ENCODE measurements around the gene PHPT1. TPM values are rescaled to one million over a fixed set of nuclear protein-coding genes. Genes with fewer than 3 reads are reported as not detected.
A peak's percentile ranks its signal among the peaks of the same experiment; 100 is the strongest.
"Not testable (repeated sequence)": the region's sequence is repeated elsewhere in the genome, so short reads cannot be mapped to it uniquely, and the experiment has no call there.

PHPT1 gene
- total RNA-seq, 1 donor from 2014 or later, result 142 TPM

- DNase-seq (ENCODE audit: extremely low spot score, unreplicated experiment), result peak; percentile 93
- Mint-ChIP-seq H3K27ac (ENCODE audit: unreplicated experiment) (peak within 1 kb of the TSS; percentile 81), H3K4me1 (ENCODE audit: unreplicated experiment) (peaks cover 44% of the 10 kb centered on the region), H3K4me3 (ENCODE audit: unreplicated experiment) (peak within 1 kb of the TSS; percentile 76)
- H3K36me3 Mint-ChIP-seq (ENCODE audit: unreplicated experiment); H3K27me3 Mint-ChIP-seq (ENCODE audit: unreplicated experiment); H3K9me3 Mint-ChIP-seq (ENCODE audit: unreplicated experiment): not testable (repeated sequence)
- TF ChIP-seq, protein P1, sequence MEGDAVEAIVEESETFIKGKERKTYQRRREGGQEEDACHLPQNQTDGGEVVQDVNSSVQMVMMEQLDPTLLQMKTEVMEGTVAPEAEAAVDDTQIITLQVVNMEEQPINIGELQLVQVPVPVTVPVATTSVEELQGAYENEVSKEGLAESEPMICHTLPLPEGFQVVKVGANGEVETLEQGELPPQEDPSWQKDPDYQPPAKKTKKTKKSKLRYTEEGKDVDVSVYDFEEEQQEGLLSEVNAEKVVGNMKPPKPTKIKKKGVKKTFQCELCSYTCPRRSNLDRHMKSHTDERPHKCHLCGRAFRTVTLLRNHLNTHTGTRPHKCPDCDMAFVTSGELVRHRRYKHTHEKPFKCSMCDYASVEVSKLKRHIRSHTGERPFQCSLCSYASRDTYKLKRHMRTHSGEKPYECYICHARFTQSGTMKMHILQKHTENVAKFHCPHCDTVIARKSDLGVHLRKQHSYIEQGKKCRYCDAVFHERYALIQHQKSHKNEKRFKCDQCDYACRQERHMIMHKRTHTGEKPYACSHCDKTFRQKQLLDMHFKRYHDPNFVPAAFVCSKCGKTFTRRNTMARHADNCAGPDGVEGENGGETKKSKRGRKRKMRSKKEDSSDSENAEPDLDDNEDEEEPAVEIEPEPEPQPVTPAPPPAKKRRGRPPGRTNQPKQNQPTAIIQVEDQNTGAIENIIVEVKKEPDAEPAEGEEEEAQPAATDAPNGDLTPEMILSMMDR (IDR thresholded peaks at IDR 0.05), result peak; percentile 89
Observed at GRCh38 chr9:136842380-136842948, 6.7 kb upstream of the PHPT1 start, which contains the start of gene AJM1. AJM1 (plus strand) TSS chr9:136842478; CDS start chr9:136844415, 1,937 bp downstream.

GRCh38 chr9:136843159-136843800 lies 5.9 kb upstream of the PHPT1 start:
- DNase-seq (ENCODE audit: extremely low spot score, unreplicated experiment); H3K36me3 Mint-ChIP-seq (ENCODE audit: unreplicated experiment): not testable (repeated sequence)

DNA sequence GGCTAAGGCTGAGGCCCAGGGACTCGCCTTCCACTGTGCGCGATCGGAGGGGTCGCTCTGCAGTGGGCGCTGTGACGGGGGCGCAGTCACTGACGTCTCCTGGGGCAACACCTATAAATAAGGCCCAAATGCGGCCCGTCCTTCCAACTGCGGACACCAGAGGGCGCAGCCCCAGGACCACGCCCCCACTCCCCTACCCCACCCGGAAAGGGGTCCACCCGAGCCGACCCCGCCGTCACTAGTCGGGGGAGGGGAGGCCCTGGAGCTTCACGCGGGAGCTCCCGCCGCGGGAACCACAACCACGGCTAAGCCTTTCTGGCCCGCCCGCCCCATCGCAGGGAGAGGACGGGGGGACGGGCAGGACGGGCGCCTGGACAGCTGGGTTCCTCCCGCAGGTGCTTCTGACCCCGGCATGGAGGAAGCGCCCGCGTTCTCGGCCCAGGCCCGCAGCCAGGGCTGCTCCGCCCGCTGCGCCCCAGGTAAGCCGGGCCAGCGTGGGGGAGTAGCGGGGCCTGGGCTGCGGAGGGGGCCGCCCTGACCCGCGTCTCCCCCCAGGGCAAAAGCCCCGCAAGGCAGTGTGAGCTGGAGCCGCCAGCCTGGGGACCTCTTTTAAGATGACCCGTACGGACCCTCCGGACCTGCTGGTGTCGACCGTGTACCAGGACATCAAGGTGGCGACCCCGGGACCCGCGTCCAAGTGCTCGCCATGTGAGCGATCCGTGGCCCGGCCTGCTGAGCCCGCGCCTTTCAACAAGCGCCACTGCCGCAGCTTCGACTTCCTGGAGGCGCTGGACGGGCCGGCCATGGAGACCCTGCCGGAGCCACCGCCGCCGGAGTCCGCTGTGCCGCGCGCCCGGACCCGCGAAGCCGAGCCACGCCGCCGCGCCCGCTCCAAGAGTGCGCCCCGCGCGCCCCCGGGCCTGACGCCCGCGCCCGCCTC lies 5.1 kb upstream of the PHPT1 start:
- H3K36me3 Mint-ChIP-seq (ENCODE audit: unreplicated experiment); H3K9me3 Mint-ChIP-seq (ENCODE audit: unreplicated experiment); H3K27me3 Mint-ChIP-seq (ENCODE audit: unreplicated experiment); H3K27ac Mint-ChIP-seq (ENCODE audit: unreplicated experiment); DNase-seq (ENCODE audit: extremely low spot score, unreplicated experiment): not testable (repeated sequence)
- TF ChIP-seq, protein P1 (IDR thresholded peaks at IDR 0.05), result peak; percentile 69
- peaks cover 40% of the 10 kb centered on the region for H3K4me1 Mint-ChIP-seq (ENCODE audit: unreplicated experiment)
- peak overlapping the region; percentile 40 for H3K4me3 Mint-ChIP-seq (ENCODE audit: unreplicated experiment)

More at GRCh38 chr9:136843159-136843800, 5.9 kb upstream of the PHPT1 start:
- peak overlapping the region; percentile 40 for H3K4me3 Mint-ChIP-seq (ENCODE audit: unreplicated experiment)
- peaks cover 44% of the 10 kb centered on the region for H3K4me1 Mint-ChIP-seq (ENCODE audit: unreplicated experiment)
- H3K27ac Mint-ChIP-seq (ENCODE audit: unreplicated experiment); H3K27me3 Mint-ChIP-seq (ENCODE audit: unreplicated experiment); H3K9me3 Mint-ChIP-seq (ENCODE audit: unreplicated experiment): not testable (repeated sequence)

DNA sequence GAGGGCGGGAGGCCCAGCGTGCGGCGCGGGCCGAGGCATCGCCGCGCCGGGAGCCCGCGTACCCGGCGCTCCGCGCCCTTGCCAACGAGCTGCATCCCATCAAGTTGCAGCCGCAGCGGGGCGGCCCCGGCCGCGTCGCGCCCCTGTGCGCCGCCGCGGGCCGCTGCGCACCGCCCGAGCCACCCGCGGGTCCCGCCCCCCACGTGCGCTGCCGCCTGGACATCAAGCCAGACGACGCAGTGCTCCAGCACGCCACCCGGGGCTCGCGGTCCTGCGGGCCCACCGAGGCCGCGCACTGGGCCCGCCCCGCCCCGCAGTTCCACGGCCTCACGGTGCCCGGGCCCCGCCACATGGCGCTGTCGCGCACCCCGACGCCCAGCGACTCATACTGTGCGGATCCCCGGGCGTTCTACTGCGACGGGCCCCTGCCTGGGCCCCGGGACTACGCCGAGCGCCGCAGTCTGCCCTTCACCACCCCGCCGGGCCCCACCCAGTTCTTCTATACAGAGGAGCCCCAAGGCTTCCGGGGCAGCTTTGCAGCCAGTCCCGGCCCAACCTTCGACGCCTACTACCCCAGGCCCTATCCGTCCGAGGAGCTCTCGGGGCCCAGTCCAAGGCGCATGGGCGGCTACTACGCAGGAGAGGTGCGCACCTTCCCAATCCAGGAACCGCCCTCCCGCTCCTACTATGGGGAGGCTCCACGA lies 4.3 kb upstream of the PHPT1 start:
- no peak for DNase-seq (ENCODE audit: extremely low spot score, unreplicated experiment)
- Mint-ChIP-seq H3K27ac (ENCODE audit: unreplicated experiment) (no peak overlapping the region), H3K4me1 (ENCODE audit: unreplicated experiment) (peaks cover 38% of the 10 kb centered on the region), H3K36me3 (ENCODE audit: unreplicated experiment) (peaks cover 2% of the 10 kb centered on the region), H3K9me3 (ENCODE audit: unreplicated experiment) (no peaks in the 10 kb centered on the region), H3K27me3 (ENCODE audit: unreplicated experiment) (no peaks in the 10 kb centered on the region), H3K4me3 (ENCODE audit: unreplicated experiment) (peak overlapping the region; percentile 45)
- TF ChIP-seq, protein P1 (IDR thresholded peaks at IDR 0.05), result no peak

- Mint-ChIP-seq H3K4me1 (ENCODE audit: unreplicated experiment) (peaks cover 38% of the 10 kb centered on the region), H3K36me3 (ENCODE audit: unreplicated experiment) (no peaks in the 10 kb centered on the region), H3K4me3 (ENCODE audit: unreplicated experiment) (peak overlapping the region; percentile 45)
Observed at GRCh38 chr9:136845465-136846260, 3.5 kb upstream of the PHPT1 start.

More at GRCh38 chr9:136845465-136846260, 3.5 kb upstream of the PHPT1 start:
- TF ChIP-seq, protein P1 (IDR thresholded peaks at IDR 0.05), result no peak
- no peaks in the 10 kb centered on the region for H3K9me3 Mint-ChIP-seq (ENCODE audit: unreplicated experiment)
- H3K27ac Mint-ChIP-seq (ENCODE audit: unreplicated experiment), result no peak overlapping the region
- DNase-seq (ENCODE audit: extremely low spot score, unreplicated experiment), result no peak
- no peaks in the 10 kb centered on the region for H3K27me3 Mint-ChIP-seq (ENCODE audit: unreplicated experiment)
